Raji (cell line): ENCODE results near the gene OPRL1.

Experiments used
- POLR2A ChIP-seq: IDR thresholded peaks from 2 replicates; pipeline ENCODE4 v1.6.1; 2011; ENCODE audit warnings: low read depth, low read length, control low read depth; ENCODE audit not compliant: insufficient read depth

The OPRL1 gene

DNA sequence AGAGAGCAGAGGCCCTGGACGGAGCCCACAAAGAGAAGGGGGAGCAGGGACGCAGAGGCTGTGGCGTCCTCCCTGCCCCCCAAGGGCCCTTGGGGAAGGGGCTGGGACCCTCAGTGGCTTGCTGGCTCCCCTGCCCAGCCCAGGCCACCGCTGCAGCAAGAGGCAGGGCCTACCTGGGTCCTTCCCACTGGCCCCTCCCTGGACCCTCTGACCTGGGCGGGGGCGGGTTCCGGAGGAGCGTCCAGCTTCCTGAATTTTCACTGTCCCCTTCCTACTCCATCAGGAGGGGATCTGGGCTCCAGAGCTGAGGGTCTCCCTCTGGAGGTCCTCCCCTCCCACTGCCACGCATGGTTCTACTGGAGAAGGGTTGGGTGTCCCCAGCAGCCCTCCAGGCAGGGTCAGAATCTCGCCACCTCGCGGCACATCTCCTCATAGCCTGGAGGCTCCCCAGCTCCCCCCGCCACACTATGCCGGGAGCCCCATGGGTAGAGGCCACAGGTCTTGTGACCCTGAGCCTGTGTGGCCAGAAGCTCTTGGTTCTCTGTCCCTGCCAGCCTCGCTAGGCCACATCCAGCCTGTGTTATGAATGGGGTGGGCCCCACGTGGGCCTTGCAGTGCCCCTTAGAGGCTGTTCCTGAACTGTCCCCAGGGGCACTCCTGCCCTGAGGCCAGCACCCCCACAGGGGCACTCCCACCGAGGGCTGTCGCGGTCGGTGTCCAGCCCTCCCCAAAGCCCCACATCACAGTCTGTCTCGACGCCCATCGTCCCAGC is 29.4 kb upstream of the OPRL1 start:
- TF ChIP-seq POLR2A: no peak

DNA sequence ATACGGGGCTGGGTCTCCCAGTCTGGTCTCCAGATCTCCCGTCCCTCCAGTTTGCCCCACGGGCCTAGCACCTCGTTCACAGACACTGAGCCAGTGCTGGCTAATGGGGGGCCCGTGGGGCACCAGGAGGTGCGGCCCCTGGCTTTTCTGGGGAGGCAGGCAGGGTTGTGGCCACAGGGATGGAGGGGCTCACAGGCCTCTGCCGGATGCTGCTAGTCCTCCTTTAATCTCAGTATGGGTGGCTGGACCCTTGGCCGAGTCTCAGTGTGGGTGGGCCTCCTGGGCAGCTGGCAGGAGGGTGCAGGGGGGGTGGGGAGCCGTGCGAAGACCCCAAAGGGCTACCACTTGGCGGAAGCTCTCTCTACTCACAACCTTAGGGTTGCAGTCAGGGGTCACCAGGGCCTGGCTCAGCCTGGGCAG is 28.8 kb upstream of the OPRL1 start:
- no peak for TF ChIP-seq POLR2A

DNA sequence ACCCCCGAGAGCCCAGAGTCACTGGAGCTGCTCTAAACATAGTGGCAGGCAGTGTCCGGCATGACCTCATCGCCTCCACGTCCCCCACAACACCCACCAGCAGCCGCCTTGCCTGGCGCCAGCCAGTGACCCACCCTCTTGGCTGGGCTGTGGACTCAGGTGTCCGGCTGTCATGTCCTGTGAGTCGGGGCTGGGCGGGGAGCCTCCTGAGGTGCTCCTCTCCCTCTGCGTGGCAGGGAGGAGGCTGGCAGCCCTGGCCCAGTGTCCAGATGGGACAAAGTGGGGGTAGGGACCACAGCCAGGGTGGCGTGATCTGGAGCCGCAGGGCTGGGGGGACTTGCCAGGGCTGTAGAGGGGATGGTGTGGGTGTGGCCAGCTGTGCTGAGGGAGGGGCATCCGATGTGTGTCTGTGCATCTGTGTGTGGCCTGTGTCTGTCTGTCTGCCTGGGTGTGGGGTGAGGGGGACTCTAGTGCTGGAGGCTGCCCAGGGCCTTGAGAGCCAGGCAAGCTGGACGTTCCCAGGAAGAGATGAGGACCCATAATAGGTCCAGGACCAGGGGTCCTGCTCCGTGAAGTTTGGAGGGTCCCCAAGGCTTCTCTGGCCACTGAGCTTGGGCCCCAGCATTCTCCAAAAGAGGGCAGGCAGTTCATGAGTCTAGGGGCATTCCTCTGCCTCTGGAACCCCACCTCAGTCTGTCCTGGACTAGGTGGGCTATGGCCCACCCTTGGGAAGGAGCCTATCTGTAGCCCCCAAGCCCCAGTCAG is 28.1 kb upstream of the OPRL1 start:
- no peak for TF ChIP-seq POLR2A

DNA sequence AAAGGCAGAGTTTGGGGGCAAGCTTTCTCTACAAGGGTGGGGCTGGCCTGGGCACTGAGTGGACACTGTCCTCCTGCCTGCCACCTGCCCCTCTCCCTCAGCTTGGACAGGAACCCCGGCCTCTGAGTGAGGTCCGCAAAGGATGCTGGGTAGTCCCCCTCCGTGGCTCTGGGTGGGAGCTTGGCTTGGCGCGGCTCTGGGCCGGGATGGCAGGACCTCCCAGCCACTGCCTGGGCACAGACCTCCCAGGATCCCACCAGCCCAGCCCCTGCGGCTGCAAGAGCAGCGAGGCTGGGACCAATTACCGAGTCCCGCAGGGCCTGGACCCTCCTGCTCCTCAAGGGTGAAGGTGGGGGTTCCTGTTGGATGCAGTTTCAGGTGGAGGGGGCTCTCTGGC is 27.6 kb upstream of the OPRL1 start:
- TF ChIP-seq POLR2A: no peak

DNA sequence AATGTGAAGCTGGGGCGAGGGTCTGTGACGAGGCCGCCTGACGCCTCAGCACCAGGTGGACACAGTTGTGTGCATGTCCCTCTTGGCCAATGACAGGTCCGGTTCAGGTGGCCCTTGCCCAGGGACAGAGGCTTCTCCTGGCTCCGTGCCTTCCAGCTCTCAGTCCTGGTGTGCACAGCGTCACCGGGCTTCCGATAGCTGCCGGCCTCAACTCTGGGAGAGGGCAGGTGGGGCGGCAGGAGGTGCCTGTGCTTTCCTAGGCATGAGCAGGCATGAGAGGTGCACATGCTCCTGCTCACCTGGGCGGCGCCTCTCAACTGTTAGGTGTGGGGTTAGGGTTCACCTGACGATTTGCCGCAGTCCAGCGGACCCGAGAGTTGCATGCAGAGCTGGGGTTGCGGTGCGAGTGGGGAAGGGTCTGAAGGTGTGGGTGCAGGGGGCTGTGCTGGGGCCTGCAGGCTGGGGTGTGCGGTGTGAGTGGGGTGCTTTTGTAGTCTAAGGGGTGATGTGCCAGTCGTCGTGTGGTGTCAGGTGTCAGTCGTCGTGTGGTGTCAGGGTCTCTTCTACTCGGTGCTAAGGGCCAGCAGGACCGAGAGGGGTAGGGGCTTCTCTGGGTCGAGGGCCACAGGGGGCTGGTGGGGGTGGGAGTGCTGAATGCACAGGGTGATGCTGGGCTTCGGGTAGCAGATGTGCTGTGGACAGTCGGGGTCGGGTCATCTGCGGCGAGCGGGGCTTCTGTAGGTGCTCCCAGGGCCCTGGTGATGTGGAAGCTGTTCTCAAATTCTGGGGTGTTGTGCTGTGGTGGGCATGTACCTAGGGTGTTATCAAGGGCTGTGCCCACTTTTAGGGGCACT is 26.7 kb upstream of the OPRL1 start:
- no peak for TF ChIP-seq POLR2A

DNA sequence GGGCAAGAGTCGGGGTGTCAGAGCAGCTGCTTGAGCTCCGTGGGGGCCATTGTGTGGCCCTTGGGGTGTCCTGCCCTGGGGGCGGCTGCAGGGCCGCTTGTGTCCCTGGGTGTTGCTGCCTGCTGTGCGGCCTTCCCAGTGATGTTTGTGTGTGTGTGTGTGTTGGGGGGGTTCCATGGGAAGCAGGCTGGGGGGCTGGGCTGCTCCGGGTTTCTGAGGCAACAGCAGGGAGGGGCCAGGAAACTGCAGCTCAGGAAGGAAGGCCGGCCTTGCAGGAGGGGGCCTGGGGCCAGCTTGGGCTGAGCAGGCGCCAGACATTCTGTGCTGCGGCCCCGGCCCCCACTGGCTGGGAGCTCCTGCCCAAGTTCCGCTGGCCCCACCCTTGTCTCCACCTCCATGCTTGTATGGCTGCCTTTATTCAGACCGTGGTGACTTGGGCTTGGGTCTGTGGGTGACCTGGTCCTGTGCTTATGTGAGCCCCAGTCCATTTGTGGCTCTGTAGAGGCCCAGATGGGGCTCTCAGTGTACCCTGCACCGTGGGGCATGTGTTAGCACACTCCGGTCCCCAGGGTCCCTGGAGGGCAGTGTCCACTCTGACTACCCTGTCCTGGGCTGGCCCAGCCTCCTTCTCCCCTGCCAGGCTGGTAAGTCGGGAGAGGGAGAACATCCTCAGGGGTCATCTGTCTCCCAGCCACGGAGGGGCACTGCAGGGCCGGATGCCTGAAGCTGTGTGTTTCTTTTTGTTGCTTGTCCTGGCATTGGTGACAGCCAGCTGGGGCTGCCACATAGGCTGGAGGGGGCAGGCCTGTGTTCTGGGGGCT is 25.8 kb upstream of the OPRL1 start:
- TF ChIP-seq POLR2A: no peak

DNA sequence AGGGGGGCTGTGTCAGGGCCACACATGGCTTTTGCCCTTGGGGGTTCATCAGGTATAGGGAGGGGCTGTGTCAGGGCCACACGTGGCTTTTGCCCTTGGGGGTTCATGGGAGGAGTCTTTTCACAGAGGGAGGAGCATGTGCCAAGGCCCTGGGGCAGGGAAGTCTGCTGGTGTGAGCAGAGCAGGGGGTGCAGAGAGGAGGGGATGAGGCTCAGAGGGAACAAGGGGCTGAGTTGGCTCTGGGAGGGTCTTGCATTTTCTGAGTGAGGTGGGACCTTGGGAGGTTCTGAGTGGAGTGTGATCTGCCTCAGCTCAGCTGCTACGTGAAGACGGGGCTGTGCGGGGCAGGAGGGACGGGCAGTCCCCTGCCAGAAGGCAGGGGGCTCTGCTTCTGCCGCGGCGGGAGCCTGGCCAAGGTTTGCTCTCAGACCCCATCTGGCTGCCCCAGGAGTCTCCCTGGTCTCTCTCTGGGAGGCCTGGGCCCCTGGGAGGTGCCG is 24.4 kb upstream of the OPRL1 start:
- TF ChIP-seq POLR2A: no peak

DNA sequence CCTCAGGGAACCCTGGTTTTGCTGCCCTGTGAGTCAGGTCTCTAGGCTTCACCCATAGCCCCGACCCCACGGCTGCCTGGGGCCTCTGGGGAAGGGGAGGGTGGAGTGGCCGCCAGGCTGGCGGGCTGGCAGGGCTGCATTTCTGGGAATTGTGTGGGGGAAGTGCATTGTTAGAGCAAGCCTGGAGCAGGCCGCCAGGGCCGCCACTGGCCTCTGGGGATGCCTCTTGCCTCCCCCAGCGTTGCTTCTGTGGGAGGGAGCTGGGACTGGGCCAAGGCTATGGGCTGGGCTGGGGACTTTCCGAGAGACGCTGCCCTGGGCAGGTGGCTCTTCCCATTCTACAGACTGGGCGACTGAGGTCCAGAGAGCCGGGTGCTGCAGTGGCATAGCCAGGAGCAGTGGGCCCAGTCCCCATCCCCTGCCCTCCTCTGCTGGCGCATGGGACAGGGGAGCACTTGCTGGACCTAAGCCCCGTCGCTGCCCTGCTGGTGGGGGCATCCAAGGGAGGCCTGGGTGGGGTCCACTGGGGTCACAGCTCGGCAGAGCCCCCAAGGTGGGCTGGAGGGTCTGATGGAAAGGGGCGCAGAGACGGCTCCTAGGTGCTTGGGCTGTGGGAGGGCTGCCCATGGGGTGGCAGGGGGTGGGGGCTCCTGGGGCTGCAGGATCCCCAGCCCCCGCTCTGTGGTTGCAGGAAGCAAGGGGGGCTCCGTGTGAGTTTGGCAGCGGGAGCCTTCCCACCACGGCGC is 23.8 kb upstream of the OPRL1 start:
- no peak for TF ChIP-seq POLR2A

DNA sequence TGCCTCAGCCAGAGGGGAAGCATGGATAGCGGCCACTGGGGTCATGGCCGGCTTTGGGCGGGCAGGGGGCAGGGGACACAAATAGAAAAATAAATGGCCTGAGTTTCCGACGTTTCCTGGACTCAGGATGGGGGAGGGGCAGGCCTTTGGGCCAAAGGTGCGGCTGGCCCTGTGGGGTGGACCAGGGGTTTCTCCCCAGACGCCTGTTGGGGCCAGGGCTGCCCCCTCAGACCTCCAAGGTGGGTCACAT is 23.3 kb upstream of the OPRL1 start:
- no peak for TF ChIP-seq POLR2A

DNA sequence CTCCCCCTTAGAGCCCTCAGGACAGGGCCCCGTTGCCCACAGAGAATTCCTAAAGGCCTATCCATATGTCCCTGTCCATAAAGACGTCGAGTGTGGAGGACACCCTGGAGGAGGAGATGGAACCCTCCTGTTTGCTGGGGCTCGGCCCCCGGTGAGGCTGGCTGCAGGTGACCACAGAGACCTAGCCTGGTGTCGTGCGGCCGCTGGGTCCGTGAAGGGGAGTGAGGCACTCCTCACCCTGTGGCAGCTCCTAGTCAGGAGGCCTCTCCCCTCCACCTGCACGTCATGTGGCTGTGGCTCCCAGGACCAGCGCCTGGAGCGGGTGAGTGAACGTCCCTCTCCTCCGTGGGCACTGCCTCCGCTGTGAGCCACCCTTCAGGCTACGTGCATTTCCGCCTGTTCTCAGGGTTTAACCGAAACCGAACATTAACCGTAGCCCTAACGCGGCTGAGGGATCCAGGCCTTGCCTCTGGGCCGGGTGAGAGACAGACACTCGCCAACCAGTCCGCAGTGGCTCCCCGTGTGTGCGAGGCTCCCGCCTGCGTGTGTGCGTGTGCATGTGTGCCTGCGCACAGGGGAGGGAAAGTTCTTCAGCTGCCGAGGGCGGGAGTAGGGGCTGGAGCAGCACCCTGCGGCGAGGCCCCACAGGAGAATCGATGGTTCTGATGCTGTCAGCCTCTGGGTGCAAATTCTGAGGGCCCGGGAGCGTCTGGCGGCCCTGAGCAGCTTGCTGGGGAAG is 22.8 kb upstream of the OPRL1 start:
- no peak for TF ChIP-seq POLR2A

DNA sequence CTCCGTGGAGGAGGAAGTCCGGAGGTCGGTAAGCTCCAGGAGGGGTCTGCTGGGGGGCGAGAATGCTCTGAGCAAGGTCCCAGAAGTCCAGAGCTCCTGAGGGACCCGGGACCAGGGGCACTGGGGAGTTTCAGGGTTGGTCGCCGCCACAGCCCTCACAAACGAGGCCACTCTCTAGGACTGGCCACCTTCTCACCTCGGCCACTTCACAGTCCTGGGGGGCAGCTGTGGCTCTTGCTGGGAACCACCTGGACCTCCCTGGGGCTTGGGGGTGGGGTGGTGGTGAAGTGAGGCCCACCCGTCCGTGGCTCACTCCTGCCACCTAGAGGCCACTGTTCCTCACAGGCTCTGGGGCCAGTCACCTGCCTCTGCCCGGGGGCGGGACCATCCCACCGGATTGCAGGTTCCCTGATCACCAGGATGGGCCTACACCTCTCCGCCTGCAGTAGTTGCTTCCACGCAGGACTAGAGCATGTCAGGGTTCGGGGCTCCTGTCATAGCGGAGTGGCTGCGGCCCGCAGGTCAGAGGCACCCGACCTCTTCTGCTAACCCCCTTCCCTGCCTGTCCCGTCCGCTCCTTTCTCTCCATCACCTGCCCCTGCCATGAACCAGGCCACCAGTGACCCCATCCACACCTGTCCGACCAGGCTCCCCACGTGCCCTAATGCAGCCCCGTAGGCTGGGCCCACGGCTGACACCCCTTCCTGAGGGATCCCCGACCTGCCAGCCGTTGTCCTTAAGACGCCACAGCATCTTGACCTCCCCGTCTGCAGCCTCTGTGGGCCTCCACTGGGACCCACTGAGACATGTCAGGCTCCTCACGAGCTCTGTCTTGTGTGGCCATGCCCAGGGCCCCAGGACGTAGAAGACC is 22.0 kb upstream of the OPRL1 start:
- TF ChIP-seq POLR2A: no peak; the same call in 1 of the 2 replicates

DNA sequence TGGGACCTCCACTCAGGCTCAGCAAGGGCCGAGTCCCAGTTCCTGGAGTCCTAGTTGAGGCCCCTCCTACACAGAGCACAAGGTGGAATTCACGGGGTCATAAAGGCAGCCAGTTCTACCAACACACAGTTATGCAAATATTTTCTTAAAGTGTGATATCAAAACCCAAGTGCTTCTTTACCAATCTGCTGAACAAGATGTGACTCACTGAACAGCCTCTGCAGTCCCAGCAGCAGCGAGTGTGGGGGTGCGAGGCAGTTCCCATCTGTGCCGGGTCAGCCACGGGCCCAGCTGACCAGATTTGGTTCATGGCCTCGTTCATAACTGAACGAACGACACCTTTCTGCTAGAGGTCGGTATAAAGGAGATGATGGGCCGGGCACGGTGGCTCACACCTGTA is 21.3 kb upstream of the OPRL1 start:
- no peak for TF ChIP-seq POLR2A

DNA sequence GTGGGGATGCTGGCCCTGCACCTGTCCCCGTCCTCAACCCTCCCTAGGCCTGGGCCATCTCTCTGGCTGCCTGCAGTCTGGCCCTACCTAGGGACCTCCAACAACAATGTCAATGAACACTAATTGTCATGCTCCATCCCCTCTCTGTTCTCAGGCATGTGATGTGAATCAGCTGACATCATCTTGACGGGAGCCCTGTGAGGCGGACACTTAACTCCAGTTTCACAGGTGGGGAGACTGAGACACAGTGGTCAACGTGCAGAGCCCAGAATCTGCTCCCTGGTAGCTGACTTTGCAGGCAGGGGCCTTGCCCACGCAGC is 17.6 kb upstream of the OPRL1 start:
- no peak for TF ChIP-seq POLR2A
